ENCODE results near the gene NFIC.

Gene NFIC

DNA sequence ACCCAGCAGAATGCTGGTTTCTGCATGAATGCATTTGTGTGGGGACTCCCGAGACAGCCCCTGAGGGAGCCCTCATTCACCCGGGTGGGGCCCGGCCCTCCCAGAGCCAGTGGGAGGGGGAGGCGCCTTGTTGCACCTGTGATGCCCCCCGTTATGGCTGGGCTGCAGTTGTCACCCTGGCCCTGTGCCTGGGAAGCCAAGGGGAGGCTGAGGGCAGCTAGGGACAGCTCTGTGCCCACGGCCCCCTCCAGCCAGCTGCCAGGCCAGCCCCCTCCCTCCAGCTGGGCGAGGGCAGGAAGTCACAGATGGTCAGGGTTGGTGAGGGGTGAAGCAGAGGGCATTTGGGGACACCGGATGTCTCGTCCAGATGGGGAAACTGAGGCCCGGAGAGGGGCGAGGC is 26.1 kb downstream of the NFIC start:
- no peaks in the 10 kb centered on the region for H3K4me1 ChIP-seq (ENCODE audit: insufficient read depth, low read length)
- H4K20me1 ChIP-seq (ENCODE audit: insufficient read depth, low read length): peaks cover 38% of the 10 kb centered on the region
- H2AFZ ChIP-seq (ENCODE audit: low read depth, low read length): no peak overlapping the region
- H3K9me3 ChIP-seq (ENCODE audit: insufficient read depth, low read length, severe bottlenecking): no peaks in the 10 kb centered on the region
- H3K4me2 ChIP-seq (ENCODE audit: insufficient read depth, low read length): no peak overlapping the region
- peaks cover 24% of the 10 kb centered on the region for H3K36me3 ChIP-seq (ENCODE audit: insufficient read depth, low read length)
- H3K4me3 ChIP-seq (ENCODE audit: low read depth in 1 of 2, low read length in 2 of 2): no peak overlapping the region
- H3K9ac ChIP-seq (ENCODE audit: low read depth, low read length): no peak overlapping the region
- no peak overlapping the region for H3K27ac ChIP-seq (ENCODE audit: low read length)
- DNase-seq (no peak), ATAC-seq (ENCODE audit: insufficient read depth, low read depth) (no peak)
- H3K27me3 ChIP-seq (ENCODE audit: insufficient read depth, low read length, poor library complexity): no peaks in the 10 kb centered on the region
- TF ChIP-seq, protein P1, sequence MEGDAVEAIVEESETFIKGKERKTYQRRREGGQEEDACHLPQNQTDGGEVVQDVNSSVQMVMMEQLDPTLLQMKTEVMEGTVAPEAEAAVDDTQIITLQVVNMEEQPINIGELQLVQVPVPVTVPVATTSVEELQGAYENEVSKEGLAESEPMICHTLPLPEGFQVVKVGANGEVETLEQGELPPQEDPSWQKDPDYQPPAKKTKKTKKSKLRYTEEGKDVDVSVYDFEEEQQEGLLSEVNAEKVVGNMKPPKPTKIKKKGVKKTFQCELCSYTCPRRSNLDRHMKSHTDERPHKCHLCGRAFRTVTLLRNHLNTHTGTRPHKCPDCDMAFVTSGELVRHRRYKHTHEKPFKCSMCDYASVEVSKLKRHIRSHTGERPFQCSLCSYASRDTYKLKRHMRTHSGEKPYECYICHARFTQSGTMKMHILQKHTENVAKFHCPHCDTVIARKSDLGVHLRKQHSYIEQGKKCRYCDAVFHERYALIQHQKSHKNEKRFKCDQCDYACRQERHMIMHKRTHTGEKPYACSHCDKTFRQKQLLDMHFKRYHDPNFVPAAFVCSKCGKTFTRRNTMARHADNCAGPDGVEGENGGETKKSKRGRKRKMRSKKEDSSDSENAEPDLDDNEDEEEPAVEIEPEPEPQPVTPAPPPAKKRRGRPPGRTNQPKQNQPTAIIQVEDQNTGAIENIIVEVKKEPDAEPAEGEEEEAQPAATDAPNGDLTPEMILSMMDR (IDR thresholded peaks at IDR 0.05; ENCODE audit: borderline replicate concordance, extremely low read depth, low read length, poor library complexity, severe bottlenecking): no peak
- TF ChIP-seq EZH2 (IDR thresholded peaks at IDR 0.05; ENCODE audit: borderline replicate concordance, low read depth, low read length, severe bottlenecking): no peak
- peaks cover 49% of the 10 kb centered on the region for H3K79me2 ChIP-seq (ENCODE audit: insufficient read depth, low read length)

DNA sequence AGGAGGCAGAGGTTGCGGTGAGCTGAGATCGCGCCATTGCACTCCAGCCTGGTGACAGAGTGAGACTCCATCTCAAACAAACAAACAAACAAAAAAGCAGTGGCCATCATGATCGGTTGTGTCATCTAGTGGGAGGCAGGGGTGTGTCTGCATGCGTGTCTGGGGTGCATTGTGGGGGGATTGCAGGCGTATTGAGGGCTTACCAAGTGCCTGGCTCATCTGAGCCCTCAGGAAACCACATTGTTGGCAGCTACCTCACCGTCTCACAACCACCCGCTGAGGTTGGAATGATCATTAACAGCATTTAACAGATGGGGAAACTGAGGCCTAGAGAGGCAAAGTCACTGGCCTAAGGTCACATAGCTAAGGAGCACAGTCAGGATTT is 30.5 kb downstream of the NFIC start:
- Histone ChIP-seq H3K4me1 (ENCODE audit: insufficient read depth, low read length) (no peaks in the 10 kb centered on the region), H3K9me3 (ENCODE audit: insufficient read depth, low read length, severe bottlenecking) (no peaks in the 10 kb centered on the region), H3K4me2 (ENCODE audit: insufficient read depth, low read length) (no peak overlapping the region), H3K9ac (ENCODE audit: low read depth, low read length) (no peak overlapping the region), H4K20me1 (ENCODE audit: insufficient read depth, low read length) (peaks cover 38% of the 10 kb centered on the region), H3K36me3 (ENCODE audit: insufficient read depth, low read length) (peaks cover 15% of the 10 kb centered on the region), H3K27ac (ENCODE audit: low read length) (no peak overlapping the region), H3K27me3 (ENCODE audit: insufficient read depth, low read length, poor library complexity) (no peaks in the 10 kb centered on the region), H3K4me3 (ENCODE audit: low read depth in 1 of 2, low read length in 2 of 2) (no peak overlapping the region), H2AFZ (ENCODE audit: low read depth, low read length) (no peak overlapping the region), H3K79me2 (ENCODE audit: insufficient read depth, low read length) (peaks cover 43% of the 10 kb centered on the region)
- DNase-seq (no peak), ATAC-seq (ENCODE audit: insufficient read depth, low read depth) (no peak)
- TF ChIP-seq EZH2 (IDR thresholded peaks at IDR 0.05; ENCODE audit: borderline replicate concordance, low read depth, low read length, severe bottlenecking): no peak
- TF ChIP-seq, protein P1 (IDR thresholded peaks at IDR 0.05; ENCODE audit: borderline replicate concordance, extremely low read depth, low read length, poor library complexity, severe bottlenecking): no peak

DNA sequence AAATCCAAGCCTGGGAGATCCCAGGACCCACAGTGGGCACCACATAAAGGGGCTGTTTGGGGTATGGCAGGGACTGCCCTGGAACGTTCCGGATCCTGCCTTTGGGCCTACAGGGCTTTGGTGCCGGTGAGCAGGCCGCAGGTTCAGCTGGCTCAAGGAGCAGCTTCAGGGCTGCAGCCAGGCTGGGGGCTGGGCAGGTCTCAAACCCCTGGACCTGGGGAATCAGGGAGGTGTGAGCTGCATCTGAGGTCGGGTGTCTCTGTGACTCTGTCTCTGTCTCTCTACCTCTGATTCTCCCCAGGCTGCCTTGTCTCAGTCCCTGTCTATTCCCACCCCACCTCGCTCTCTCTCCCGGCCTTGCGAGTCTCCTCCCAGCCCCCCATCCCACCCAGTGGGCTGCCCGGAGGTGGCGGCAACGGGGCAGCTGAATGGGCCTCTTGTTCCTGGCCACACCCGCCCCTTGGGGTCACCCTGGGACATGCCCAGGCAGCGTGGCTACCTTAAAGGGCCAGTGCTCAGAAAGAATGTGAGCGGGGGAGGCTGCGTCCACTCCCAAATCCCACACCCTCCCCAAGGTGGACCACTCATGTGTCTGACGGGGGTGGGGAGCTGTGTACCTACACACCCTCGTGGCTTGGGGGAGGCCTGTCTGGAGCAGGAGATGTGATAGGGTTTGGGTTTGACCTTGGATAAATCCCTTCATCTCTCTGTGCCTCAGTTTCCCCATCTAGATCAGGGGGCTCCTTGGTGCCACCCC is 31.1 kb downstream of the NFIC start:
- Histone ChIP-seq H3K79me2 (ENCODE audit: insufficient read depth, low read length) (peaks cover 42% of the 10 kb centered on the region), H3K9me3 (ENCODE audit: insufficient read depth, low read length, severe bottlenecking) (no peaks in the 10 kb centered on the region), H3K4me2 (ENCODE audit: insufficient read depth, low read length) (no peak overlapping the region), H3K9ac (ENCODE audit: low read depth, low read length) (no peak overlapping the region), H3K4me3 (ENCODE audit: low read depth in 1 of 2, low read length in 2 of 2) (no peak overlapping the region), H4K20me1 (ENCODE audit: insufficient read depth, low read length) (peaks cover 39% of the 10 kb centered on the region), H3K27ac (ENCODE audit: low read length) (no peak overlapping the region), H3K4me1 (ENCODE audit: insufficient read depth, low read length) (no peaks in the 10 kb centered on the region), H3K36me3 (ENCODE audit: insufficient read depth, low read length) (peaks cover 14% of the 10 kb centered on the region), H2AFZ (ENCODE audit: low read depth, low read length) (no peak overlapping the region), H3K27me3 (ENCODE audit: insufficient read depth, low read length, poor library complexity) (no peaks in the 10 kb centered on the region)
- ATAC-seq (ENCODE audit: insufficient read depth, low read depth) (no peak), DNase-seq (no peak)
- TF ChIP-seq, protein P1 (IDR thresholded peaks at IDR 0.05; ENCODE audit: borderline replicate concordance, extremely low read depth, low read length, poor library complexity, severe bottlenecking): no peak
- no peak for TF ChIP-seq EZH2 (IDR thresholded peaks at IDR 0.05; ENCODE audit: borderline replicate concordance, low read depth, low read length, severe bottlenecking)

Data from DND-41 (cell line).